Stimulated activated CD4-positive, alpha-beta T cell treated with anti-CD3 and anti-CD28 coated beads, TNF-alpha, amount 100 ng/mL, for 24 hours (primary cell): ENCODE data around the gene FNDC3A.
"Not testable (repeated sequence)": the region's sequence is repeated elsewhere in the genome, so short reads cannot be mapped to it uniquely, and the experiment has no call there.

Experiments used
- DNase-seq, 3 experiments: peaks; one replicate each; pipeline ENCODE4 v3.0.0-alpha.2; 2020; ENCODE audit warnings: low read depth in 3 of 3

Gene FNDC3A

GRCh38 chr13:49044008-49044407, 68.3 kb downstream of the FNDC3A start:
- no peak for DNase-seq

GRCh38 chr13:49044836-49045235, 69.1 kb downstream of the FNDC3A start:
- DNase-seq = no peak

- no peak for DNase-seq
These were observed 70.3 kb downstream of the FNDC3A start for GRCh38 chr13:49046002-49046401.

GRCh38 chr13:49046519-49046918, 70.8 kb downstream of the FNDC3A start:
- no peak for DNase-seq

- no peak for DNase-seq
These were observed 77.1 kb downstream of the FNDC3A start for GRCh38 chr13:49052813-49053212.

- no peak for DNase-seq
These were observed 77.5 kb downstream of the FNDC3A start for GRCh38 chr13:49053215-49053614.

- no peak for DNase-seq
These were observed 78.2 kb downstream of the FNDC3A start for GRCh38 chr13:49053906-49054305.

- no peak for DNase-seq
These were observed 79.3 kb downstream of the FNDC3A start for GRCh38 chr13:49055021-49055420.

- DNase-seq = no peak
These were observed 81.5 kb downstream of the FNDC3A start for GRCh38 chr13:49057176-49057575.

- DNase-seq = no peak
These were observed 83.0 kb downstream of the FNDC3A start for GRCh38 chr13:49058761-49059160.

GRCh38 chr13:49060678-49061387, 85.1 kb downstream of the FNDC3A start:
- DNase-seq = no peak

- DNase-seq = not testable (repeated sequence)
These were observed 85.7 kb downstream of the FNDC3A start for GRCh38 chr13:49061388-49061752.

GRCh38 chr13:49062297-49062896, 86.7 kb downstream of the FNDC3A start:
- no peak for DNase-seq

- no peak for DNase-seq
These were observed 87.3 kb downstream of the FNDC3A start for GRCh38 chr13:49063011-49063410.

GRCh38 chr13:49063497-49063896, 87.8 kb downstream of the FNDC3A start:
- no peak for DNase-seq

- no peak for DNase-seq
These were observed 88.8 kb downstream of the FNDC3A start for GRCh38 chr13:49064476-49064875.

- no peak for DNase-seq
These were observed 91.1 kb downstream of the FNDC3A start for GRCh38 chr13:49066856-49067255.

- DNase-seq = not testable (repeated sequence)
These were observed 92.8 kb downstream of the FNDC3A start for GRCh38 chr13:49068498-49068897.

GRCh38 chr13:49070021-49070420, 94.3 kb downstream of the FNDC3A start:
- not testable (repeated sequence) for DNase-seq

- no peak for DNase-seq
These were observed 95.7 kb downstream of the FNDC3A start for GRCh38 chr13:49071341-49071937.

- DNase-seq = no peak
These were observed 107.2 kb downstream of the FNDC3A start for GRCh38 chr13:49082653-49083536.

GRCh38 chr13:49084961-49085360, 109.2 kb downstream of the FNDC3A start:
- no peak for DNase-seq
